ENCODE results near the gene TCAIM. TPM values are rescaled to one million over a fixed set of nuclear protein-coding genes. Genes with fewer than 3 reads are reported as not detected.
"Not testable (repeated sequence)": the region's sequence is repeated elsewhere in the genome, so short reads cannot be mapped to it uniquely, and the experiment has no call there.

Gene TCAIM
- polyA plus RNA-seq, 1 of the 3 experiments (the other 2 are of a cell fraction) = 8.4 TPM

DNA sequence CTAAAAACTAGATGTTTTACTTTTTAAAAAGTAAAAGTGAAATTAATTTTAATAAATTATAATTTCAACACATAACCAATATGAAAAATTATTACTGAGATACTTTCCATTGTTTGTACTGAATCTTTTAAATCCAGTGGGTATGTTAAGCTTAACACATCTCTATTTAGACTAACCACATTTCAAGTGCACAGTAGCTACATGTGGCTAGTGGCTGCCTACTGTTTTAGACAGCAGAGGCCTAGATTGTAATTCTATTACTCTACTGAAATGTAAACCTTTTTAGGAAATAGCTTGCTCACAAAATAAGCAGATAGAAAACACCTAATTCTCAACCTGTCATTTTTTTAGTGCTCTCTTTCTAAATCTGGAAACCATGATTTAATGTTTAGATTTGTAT is 4.9 kb downstream of the TCAIM start:
- CTCF ChIA-PET = interaction anchor here (1.4 kb wide), 1 partner anchor 31 kb away, joined by 4 read pairs; no protein-coding TSS in a partner anchor
- POLR2A ChIA-PET = no interaction called here
- Histone ChIP-seq H3K27ac (ENCODE audit: low read depth in 2 of 2, low read length in 1 of 2) (no peak overlapping the region), H3K4me1 (ENCODE audit: control insufficient read depth in 1 of 2, insufficient read depth in 2 of 2, low read depth in 1 of 2, low read length in 1 of 2) (peaks cover 5 to 16% of the 10 kb centered on the region in 2 experiments; a peak in 3 of 4 replicates), H3K4me3 (ENCODE audit: low read depth in 2 of 2, low read length in 1 of 2) (no peak overlapping the region), H4K20me1 (ENCODE audit: insufficient read depth) (no peaks in the 10 kb centered on the region), H3F3A (replicated peaks; ENCODE audit: insufficient read depth) (no peaks in the 10 kb centered on the region), H3K27me3 (ENCODE audit: insufficient read depth) (no peaks in the 10 kb centered on the region), H2AFZ (ENCODE audit: low read depth) (no peak overlapping the region), H3K9me3 (no peaks in the 10 kb centered on the region), H3K9me2 (no peaks in the 10 kb centered on the region), H3K36me3 (replicated peaks in 1 of 2; ENCODE audit: control insufficient read depth in 1 of 2, insufficient read depth in 2 of 2, low read length in 1 of 2) (no peaks in the 10 kb centered on the region), H3K79me2 (ENCODE audit: insufficient read depth) (peaks cover 27% of the 10 kb centered on the region), H3K9ac (no peak overlapping the region), H3K4me2 (no peak overlapping the region)
- TF ChIP-seq, protein P1, sequence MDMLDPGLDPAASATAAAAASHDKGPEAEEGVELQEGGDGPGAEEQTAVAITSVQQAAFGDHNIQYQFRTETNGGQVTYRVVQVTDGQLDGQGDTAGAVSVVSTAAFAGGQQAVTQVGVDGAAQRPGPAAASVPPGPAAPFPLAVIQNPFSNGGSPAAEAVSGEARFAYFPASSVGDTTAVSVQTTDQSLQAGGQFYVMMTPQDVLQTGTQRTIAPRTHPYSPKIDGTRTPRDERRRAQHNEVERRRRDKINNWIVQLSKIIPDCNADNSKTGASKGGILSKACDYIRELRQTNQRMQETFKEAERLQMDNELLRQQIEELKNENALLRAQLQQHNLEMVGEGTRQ (IDR thresholded peaks at IDR 0.05; ENCODE audit: borderline replicate concordance, low read depth, low read length) = no peak
- TF ChIP-seq RCOR1 (IDR thresholded peaks at IDR 0.05; ENCODE audit: low read length) = no peak
- TF ChIP-seq, protein P2, sequence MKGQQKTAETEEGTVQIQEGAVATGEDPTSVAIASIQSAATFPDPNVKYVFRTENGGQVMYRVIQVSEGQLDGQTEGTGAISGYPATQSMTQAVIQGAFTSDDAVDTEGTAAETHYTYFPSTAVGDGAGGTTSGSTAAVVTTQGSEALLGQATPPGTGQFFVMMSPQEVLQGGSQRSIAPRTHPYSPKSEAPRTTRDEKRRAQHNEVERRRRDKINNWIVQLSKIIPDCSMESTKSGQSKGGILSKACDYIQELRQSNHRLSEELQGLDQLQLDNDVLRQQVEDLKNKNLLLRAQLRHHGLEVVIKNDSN (IDR thresholded peaks at IDR 0.05; ENCODE audit: borderline replicate concordance, low read depth) = no peak
- TF ChIP-seq POLR2AphosphoS5 (IDR thresholded peaks at IDR 0.05; ENCODE audit: low read depth, low read length) = no peak
- TF ChIP-seq PBX3 (IDR thresholded peaks at IDR 0.05) = no peak
- no peak for TF ChIP-seq MEF2A (IDR thresholded peaks at IDR 0.05; ENCODE audit: borderline replicate concordance, low read depth)
- no peak for DNase-seq

GRCh38 chr3:44346590-44346989 is 8.0 kb downstream of the TCAIM start:
- DNase-seq; POLR2A ChIA-PET; H3K36me3 ChIP-seq (replicated peaks in 1 of 2; ENCODE audit: control insufficient read depth in 1 of 2, insufficient read depth in 2 of 2, low read length in 1 of 2); H3K4me3 ChIP-seq (ENCODE audit: low read depth in 2 of 2, low read length in 1 of 2); H3K4me2 ChIP-seq; H3F3A ChIP-seq (replicated peaks; ENCODE audit: insufficient read depth); H3K9ac ChIP-seq; H2AFZ ChIP-seq (ENCODE audit: low read depth); H3K9me3 ChIP-seq; H3K4me1 ChIP-seq (ENCODE audit: control insufficient read depth in 1 of 2, insufficient read depth in 2 of 2, low read depth in 1 of 2, low read length in 1 of 2); H4K20me1 ChIP-seq (ENCODE audit: insufficient read depth); CTCF ChIA-PET; H3K27me3 ChIP-seq (ENCODE audit: insufficient read depth); H3K27ac ChIP-seq (ENCODE audit: low read depth in 2 of 2, low read length in 1 of 2); H3K79me2 ChIP-seq (ENCODE audit: insufficient read depth); H3K9me2 ChIP-seq: not testable (repeated sequence)
- WGBS (ENCODE audit: low lambda C conversion rate) = 97% methylated on average over 6 of the region's 6 CpGs

- no peak for DNase-seq
- Histone ChIP-seq H3K27ac (ENCODE audit: low read depth in 2 of 2, low read length in 1 of 2) (no peak overlapping the region), H3K9me2 (no peaks in the 10 kb centered on the region), H3K36me3 (replicated peaks in 1 of 2; ENCODE audit: control insufficient read depth in 1 of 2, insufficient read depth in 2 of 2, low read length in 1 of 2) (no peaks in the 10 kb centered on the region), H3K27me3 (ENCODE audit: insufficient read depth) (no peaks in the 10 kb centered on the region), H3K9me3 (no peaks in the 10 kb centered on the region), H3K79me2 (ENCODE audit: insufficient read depth) (peaks cover 11% of the 10 kb centered on the region; the same call in 1 of the 2 replicates), H3K9ac (no peak overlapping the region), H3K4me3 (ENCODE audit: low read depth in 2 of 2, low read length in 1 of 2) (no peak overlapping the region), H2AFZ (ENCODE audit: low read depth) (no peak overlapping the region), H3K4me1 (ENCODE audit: control insufficient read depth in 1 of 2, insufficient read depth in 2 of 2, low read depth in 1 of 2, low read length in 1 of 2) (no peaks in the 10 kb centered on the region), H4K20me1 (ENCODE audit: insufficient read depth) (no peaks in the 10 kb centered on the region), H3F3A (replicated peaks; ENCODE audit: insufficient read depth) (no peaks in the 10 kb centered on the region), H3K4me2 (no peak overlapping the region)
- TF ChIP-seq RAD21 (IDR thresholded peaks at IDR 0.05; ENCODE audit: low read length) (no peak), SMC3 (IDR thresholded peaks at IDR 0.05; ENCODE audit: low read depth, low read length) (no peak), GABPA (IDR thresholded peaks at IDR 0.05; ENCODE audit: low read depth) (no peak), GATA2 (CRISPR knock-in tag; IDR thresholded peaks at IDR 0.05) (no peak), RCOR1 (IDR thresholded peaks at IDR 0.05; ENCODE audit: low read length) (no peak)
- TF ChIP-seq, protein P3, sequence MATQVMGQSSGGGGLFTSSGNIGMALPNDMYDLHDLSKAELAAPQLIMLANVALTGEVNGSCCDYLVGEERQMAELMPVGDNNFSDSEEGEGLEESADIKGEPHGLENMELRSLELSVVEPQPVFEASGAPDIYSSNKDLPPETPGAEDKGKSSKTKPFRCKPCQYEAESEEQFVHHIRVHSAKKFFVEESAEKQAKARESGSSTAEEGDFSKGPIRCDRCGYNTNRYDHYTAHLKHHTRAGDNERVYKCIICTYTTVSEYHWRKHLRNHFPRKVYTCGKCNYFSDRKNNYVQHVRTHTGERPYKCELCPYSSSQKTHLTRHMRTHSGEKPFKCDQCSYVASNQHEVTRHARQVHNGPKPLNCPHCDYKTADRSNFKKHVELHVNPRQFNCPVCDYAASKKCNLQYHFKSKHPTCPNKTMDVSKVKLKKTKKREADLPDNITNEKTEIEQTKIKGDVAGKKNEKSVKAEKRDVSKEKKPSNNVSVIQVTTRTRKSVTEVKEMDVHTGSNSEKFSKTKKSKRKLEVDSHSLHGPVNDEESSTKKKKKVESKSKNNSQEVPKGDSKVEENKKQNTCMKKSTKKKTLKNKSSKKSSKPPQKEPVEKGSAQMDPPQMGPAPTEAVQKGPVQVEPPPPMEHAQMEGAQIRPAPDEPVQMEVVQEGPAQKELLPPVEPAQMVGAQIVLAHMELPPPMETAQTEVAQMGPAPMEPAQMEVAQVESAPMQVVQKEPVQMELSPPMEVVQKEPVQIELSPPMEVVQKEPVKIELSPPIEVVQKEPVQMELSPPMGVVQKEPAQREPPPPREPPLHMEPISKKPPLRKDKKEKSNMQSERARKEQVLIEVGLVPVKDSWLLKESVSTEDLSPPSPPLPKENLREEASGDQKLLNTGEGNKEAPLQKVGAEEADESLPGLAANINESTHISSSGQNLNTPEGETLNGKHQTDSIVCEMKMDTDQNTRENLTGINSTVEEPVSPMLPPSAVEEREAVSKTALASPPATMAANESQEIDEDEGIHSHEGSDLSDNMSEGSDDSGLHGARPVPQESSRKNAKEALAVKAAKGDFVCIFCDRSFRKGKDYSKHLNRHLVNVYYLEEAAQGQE (IDR thresholded peaks at IDR 0.05; ENCODE audit: low read depth, low read length) = no peak
- ChIA-PET CTCF (no interaction called here), POLR2A (no interaction called here)
- 86% methylated on average over 6 of the region's 6 CpGs for WGBS (ENCODE audit: low lambda C conversion rate)
These were observed 10.4 kb downstream of the TCAIM start for GRCh38 chr3:44348993-44349392.

Measured in SK-N-SH (cell line).